Right lobe of liver (tissue), 6 donors: ENCODE measurements around the gene ADGRF5. TPM values are rescaled to one million over a fixed set of nuclear protein-coding genes. Genes with fewer than 3 reads are reported as not detected.
"Not testable (repeated sequence)": the region's sequence is repeated elsewhere in the genome, so short reads cannot be mapped to it uniquely, and the experiment has no call there.

Source experiments
- ATAC-seq, 4 donors: fragments of 200-7000 bp; cut with Tn5 transposase; one replicate each; pipeline ENCODE4 v1.9.1; 2020; ENCODE audit warnings: mild to moderate bottlenecking in 4 of 4, moderate library complexity in 4 of 4
- DNase-seq, 3 donors: peaks; one replicate each; pipeline ENCODE4 v3.0.0-alpha.2; 2020
- H3K27ac ChIP-seq, 3 donors: fragments of 200-600 bp; one replicate each; pipeline ENCODE4 v1.8.0; 2022
- H3K27me3 ChIP-seq, 2 donors: fragments of 200-600 bp; one replicate each; pipeline ENCODE4 v1.8.0; 2022
- H3K36me3 ChIP-seq, 4 donors: fragments of 200-600 bp; sonication (generic) in 1 of 4; one replicate each; pipeline versions ENCODE4 v1.5.1 to v1.8.0; 2017 to 2022; ENCODE audit warnings: control low read depth in 1 of 4
- H3K4me1 ChIP-seq, 4 donors: fragments of 200-600 bp; sonication (generic) in 1 of 4; one replicate each; pipeline versions ENCODE4 v1.5.1 to v1.8.0; 2017 to 2022; ENCODE audit warnings: control low read depth in 1 of 4
- H3K4me3 ChIP-seq, 3 donors: fragments of 200-600 bp; one replicate each; pipeline ENCODE4 v1.8.0; 2022
- H3K9me3 ChIP-seq, 4 donors: fragments of 200-600 bp; sonication (generic) in 1 of 4; one replicate each; pipeline versions ENCODE4 v1.5.1 to v1.8.0; 2017 to 2022; ENCODE audit warnings: control low read depth in 1 of 4
- POLR2A ChIP-seq: fragments of 450-650 bp; IDR thresholded peaks from one replicate; pipeline ENCODE4 v1.6.1; 2017; ENCODE audit warnings: antibody characterized with exemption, mild to moderate bottlenecking
- WGBS: methylation state at CpG from one replicate; pipeline ENCODE4 v1.1.6; 2018; ENCODE audit warnings: low coverage, low lambda C conversion rate; ENCODE audit not compliant: insufficient coverage; ENCODE audit errors: missing lambda C conversion rate; 5-methylcytosine and 5-hydroxymethylcytosine counted together
- intact Hi-C, 2 donors: fragments of 100-400 bp; cut with DNase I; formaldehyde crosslinking; loops; one replicate each; pipeline versions ENCODE4 v1.11.2 to v1.14.1; 2022
- total RNA-seq, 6 experiments: library from RNA; depleted of rRNA in 2 of 6; stranded (reverse); fragments of >200 nt in 2 of 6; fragmentation: NEBNext Ultra II Directional in 3 of 6; extraction: Animal tissue kit (Norgen Biotek cat#: 25700) in 3 of 6; gene quantifications; one replicate each; pipeline versions ENCODE4 v1.1.0 to v1.2.4, GENCODE V29; 2016 to 2023
- TF ChIP-seq, protein P1 (sequence below), 4 donors: fragments of 200-600 bp in 3 of 4; fragments of 450-650 bp in 1 of 4; IDR thresholded peaks; one replicate each; pipeline versions ENCODE4 v1.5.1 to v1.8.0; 2016 to 2022; ENCODE audit warnings: antibody characterized with exemption in 4 of 4, mild to moderate bottlenecking in 2 of 4
- donor health status: DM: no; HTN: yes; CAD: no.
- donor health status: DM: no; HTN: no; CAD: no.
- donor health status: DM: no; HTN: no; CAD: no.
- donor health status: DM: no; HTN: yes; CAD: no.
- donor health status: DM: no; HTN: yes; CAD: no.

Gene ADGRF5
- total RNA-seq, 6 experiments from 2014 or later = 6.5 to 14.6 (median 10.7) TPM

DNA sequence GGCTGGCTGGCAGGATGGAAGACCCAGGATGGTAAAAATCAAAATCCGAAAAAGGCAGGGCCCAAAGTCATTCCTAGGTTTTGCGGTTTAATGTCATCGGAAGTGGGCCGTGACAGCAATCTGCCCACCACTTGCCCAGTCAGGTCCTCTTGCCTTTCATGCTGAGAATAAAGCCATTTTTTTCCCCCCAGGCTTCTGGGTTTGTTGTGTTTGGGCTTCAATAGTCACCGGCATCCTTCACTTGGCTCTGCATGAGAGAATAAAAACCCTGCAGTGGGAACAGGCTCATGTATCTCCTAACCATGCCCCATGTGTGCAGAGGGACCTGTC is 72.4 kb downstream of the ADGRF5 start:
- no peak overlapping the region for H3K4me3 ChIP-seq
- DNase-seq (no peak), ATAC-seq (no peak)
- no peak for TF ChIP-seq POLR2A
- TF ChIP-seq, protein P1, sequence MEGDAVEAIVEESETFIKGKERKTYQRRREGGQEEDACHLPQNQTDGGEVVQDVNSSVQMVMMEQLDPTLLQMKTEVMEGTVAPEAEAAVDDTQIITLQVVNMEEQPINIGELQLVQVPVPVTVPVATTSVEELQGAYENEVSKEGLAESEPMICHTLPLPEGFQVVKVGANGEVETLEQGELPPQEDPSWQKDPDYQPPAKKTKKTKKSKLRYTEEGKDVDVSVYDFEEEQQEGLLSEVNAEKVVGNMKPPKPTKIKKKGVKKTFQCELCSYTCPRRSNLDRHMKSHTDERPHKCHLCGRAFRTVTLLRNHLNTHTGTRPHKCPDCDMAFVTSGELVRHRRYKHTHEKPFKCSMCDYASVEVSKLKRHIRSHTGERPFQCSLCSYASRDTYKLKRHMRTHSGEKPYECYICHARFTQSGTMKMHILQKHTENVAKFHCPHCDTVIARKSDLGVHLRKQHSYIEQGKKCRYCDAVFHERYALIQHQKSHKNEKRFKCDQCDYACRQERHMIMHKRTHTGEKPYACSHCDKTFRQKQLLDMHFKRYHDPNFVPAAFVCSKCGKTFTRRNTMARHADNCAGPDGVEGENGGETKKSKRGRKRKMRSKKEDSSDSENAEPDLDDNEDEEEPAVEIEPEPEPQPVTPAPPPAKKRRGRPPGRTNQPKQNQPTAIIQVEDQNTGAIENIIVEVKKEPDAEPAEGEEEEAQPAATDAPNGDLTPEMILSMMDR (IDR thresholded peaks at IDR 0.05) = no peak
- H3K27me3 ChIP-seq = no peaks in the 10 kb centered on the region
- H3K4me1 ChIP-seq = no peaks in the 10 kb centered on the region
- H3K36me3 ChIP-seq = no peaks in the 10 kb centered on the region
- WGBS = 52% methylated on average over 4 of the region's 5 CpGs
- no peaks in the 10 kb centered on the region for H3K9me3 ChIP-seq
- no peak overlapping the region for H3K27ac ChIP-seq
- intact Hi-C loops = no loop called here

DNA sequence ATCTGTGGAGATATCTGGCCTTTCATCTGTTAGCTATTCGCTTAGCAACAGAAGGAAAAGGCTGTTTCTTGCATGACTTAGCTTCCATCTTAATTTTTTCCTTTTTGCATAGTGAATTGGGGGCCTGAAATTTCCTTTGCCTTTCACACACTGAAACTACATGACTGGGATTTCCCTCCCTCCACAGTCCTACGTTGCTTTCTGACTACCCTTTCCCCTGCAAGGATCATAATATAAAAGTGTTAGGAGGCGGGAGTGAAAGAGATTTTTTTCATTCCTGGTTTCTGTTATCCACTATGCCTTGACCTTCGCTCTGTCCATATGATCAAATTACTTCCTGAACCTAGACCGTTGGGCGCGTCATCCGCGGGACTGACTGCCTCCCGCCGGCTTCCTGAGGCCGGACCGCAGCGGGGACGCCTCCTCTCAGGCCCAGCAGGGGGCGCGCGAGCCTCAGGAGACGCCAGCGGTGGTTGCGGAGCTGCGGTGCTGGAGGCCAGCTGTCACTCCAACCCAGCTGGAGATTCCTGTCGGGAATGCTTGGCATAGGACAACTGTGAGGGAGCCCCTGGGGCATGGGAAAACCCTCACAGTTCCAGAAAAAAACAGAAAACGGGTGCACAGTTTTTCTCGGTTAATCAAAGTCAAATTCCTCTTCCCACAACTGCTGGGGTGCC is 72.9 kb downstream of the ADGRF5 start:
- peak; percentile 100 for ATAC-seq
- DNase-seq = peak; percentile 86 to 91 (median 87)
- Histone ChIP-seq H3K9me3 (no peaks in the 10 kb centered on the region), H3K36me3 (no peaks in the 10 kb centered on the region), H3K27me3 (no peaks in the 10 kb centered on the region), H3K4me1 (no peaks in the 10 kb centered on the region), H3K27ac (no peak overlapping the region), H3K4me3 (no peak overlapping the region)
- 13% methylated on average over 14 of the region's 25 CpGs for WGBS
- TF ChIP-seq, protein P1 (IDR thresholded peaks at IDR 0.05) = peak; percentile 93 to 98 (median 97)
- TF ChIP-seq POLR2A = no peak
- intact Hi-C loops = no loop called here

DNA sequence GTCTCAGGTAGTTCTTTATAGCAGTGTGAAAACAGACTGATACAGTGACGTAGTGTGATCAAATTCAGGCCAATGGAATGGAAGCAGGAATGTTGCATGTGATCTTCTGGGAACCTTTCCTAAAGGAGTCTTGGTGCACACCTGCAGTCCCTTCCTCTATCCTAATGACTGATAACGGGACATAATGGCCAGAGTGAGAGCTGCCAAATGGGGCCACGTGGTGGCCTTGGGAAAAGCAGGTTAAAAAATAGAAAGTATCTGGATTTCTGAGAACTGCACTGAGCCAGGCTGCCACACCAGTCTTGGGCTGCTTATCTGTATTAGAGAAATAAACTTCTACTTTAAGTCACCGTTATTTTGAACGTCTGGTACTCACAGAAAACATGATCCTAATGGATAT is 76.6 kb downstream of the ADGRF5 start:
- Histone ChIP-seq H3K27me3 (no peaks in the 10 kb centered on the region), H3K4me3 (no peak overlapping the region), H3K9me3 (no peaks in the 10 kb centered on the region), H3K36me3 (no peaks in the 10 kb centered on the region), H3K4me1 (no peaks in the 10 kb centered on the region), H3K27ac (no peak overlapping the region)
- intact Hi-C loops = no loop called here
- no peak for TF ChIP-seq POLR2A
- TF ChIP-seq, protein P1 (IDR thresholded peaks at IDR 0.05) = no peak
- 64% methylated on average over 5 of the region's 5 CpGs for WGBS
- ATAC-seq (no peak), DNase-seq (no peak)

DNA sequence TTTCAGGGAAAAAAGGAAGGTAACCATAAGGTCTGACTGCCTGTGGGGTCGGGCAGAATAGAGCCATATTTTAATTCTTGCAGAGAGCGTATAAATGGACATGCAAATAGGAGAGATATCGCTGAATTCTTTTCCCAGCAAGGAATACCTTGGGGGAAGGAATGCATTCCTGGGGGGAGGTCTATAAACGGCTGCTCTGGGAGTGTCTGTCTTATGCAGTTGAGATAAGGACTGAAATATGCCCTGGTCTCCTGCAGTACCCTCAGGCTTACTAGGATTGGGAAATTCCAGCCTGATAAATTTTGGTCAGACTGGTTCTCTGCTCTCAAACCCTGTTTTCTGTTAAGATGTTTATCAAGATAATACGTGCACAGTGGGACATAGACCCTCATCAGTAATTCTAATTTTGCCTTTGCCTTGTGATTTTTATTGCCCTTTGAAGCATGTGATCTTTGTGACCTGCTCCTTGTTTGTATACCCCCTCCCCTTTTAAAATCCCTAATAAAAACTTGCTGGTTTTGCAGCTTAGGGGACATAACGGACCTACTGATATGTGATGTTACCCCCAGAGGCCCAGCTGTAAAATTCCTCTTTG is 79.4 kb downstream of the ADGRF5 start:
- H3K4me1 ChIP-seq, intact Hi-C loops, H3K27ac ChIP-seq, H3K4me3 ChIP-seq, ATAC-seq, DNase-seq, H3K27me3 ChIP-seq, H3K36me3 ChIP-seq, H3K9me3 ChIP-seq: not testable (repeated sequence)
- WGBS = 78% methylated on average over 6 of the region's 6 CpGs

DNA sequence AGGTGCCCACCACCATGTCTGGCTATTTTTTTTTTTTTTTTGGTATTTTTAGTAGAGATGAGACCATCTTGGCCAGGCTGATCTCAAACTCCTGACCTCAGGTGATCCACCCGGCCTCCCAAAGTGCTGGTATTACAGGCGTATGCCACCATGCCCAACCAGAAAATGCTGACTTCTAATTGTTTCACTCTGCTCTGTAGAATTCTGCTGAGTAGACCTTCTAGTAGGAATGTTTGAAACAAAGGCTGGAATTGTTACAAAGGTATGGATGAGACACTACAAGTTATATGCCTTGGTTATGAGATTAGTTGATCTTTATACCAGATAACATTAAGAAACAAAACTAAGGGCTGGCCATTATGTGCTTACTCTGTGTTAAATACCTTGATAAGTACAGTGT is 83.7 kb downstream of the ADGRF5 start:
- Histone ChIP-seq H3K36me3 (no peaks in the 10 kb centered on the region), H3K9me3 (no peaks in the 10 kb centered on the region), H3K4me1 (no peaks in the 10 kb centered on the region), H3K27me3 (no peaks in the 10 kb centered on the region), H3K4me3 (no peak overlapping the region), H3K27ac (no peak overlapping the region)
- intact Hi-C loops = no loop called here
- no peak for TF ChIP-seq POLR2A
- TF ChIP-seq, protein P1 (IDR thresholded peaks at IDR 0.05) = no peak
- ATAC-seq = no peak
- no peak for DNase-seq
- WGBS = 89% methylated on average over 2 of the region's 2 CpGs

DNA sequence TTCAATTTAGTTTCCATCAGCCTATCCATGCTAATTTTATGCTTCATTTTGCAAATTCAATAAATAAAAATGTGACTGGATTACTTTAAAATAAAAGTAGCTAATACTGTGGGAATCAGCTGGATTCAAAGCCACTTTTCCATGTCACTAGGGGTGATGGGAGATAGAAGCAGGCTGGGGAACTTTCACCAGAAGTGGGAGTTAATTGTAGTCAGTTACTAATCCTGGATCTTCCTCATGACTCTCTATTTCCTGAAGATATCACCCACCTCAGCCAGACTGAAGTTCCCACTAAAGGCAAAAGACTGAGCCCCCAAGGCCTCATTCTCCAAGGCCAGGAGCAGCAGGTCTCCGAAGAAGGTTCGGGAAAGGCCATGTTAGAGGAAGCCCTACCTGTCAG is 86.7 kb downstream of the ADGRF5 start:
- ATAC-seq, H3K27ac ChIP-seq, intact Hi-C loops, DNase-seq, H3K9me3 ChIP-seq, H3K4me1 ChIP-seq, H3K27me3 ChIP-seq, H3K36me3 ChIP-seq, H3K4me3 ChIP-seq: not testable (repeated sequence)
- WGBS = 83% methylated on average over 1 of the region's 2 CpGs

DNA sequence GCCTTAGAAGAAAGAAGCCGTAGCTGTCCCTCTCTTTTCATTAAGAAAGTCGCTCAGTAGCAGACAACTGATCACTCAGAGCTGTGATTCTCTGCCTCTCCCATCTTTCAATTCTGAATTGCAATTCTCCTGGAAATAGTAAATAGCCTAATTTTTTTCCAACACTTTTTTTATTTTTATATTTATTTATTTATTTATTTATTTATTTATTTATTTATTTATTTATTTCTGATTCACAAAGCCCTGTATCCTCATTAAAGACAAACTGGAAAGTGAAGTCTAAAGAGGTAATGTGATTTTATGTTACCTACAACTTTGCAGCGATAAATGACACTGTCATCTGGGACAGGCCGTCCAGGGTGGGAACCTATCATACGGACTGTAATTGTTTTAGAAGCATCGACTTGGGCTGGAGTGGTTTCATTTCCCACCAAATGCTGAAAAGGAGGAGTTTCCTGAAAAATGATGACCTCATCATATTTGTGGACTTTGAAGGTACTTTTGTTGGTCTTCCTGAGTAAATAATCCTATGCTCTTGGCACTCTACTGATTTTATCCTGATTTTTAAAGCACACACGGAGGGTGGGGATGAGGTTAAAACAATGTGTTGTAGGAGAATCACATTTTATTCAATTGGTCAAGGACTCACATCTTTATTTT is 87.4 kb downstream of the ADGRF5 start:
- H3K4me3 ChIP-seq, H3K27ac ChIP-seq, H3K9me3 ChIP-seq, H3K36me3 ChIP-seq, ATAC-seq, intact Hi-C loops, DNase-seq, H3K4me1 ChIP-seq, H3K27me3 ChIP-seq: not testable (repeated sequence)
- WGBS = 57% methylated on average over 7 of the region's 7 CpGs
